Body of pancreas (tissue), 4 donors: ENCODE data around the gene CARD11.

Source experiments
- CTCF ChIP-seq, 7 experiments: fragments of 450-650 bp in 4 of 7; fragments of 200-600 bp in 3 of 7; sonication (generic) in 3 of 7; IDR thresholded peaks; one replicate each; pipeline ENCODE4 v1.5.1; 2016 to 2019; ENCODE audit warnings: antibody characterized with exemption in 7 of 7
- POLR2A ChIP-seq, 3 donors: fragments of 450-650 bp; IDR thresholded peaks; one replicate each; pipeline ENCODE4 v1.6.1; 2016; ENCODE audit warnings: antibody characterized with exemption in 3 of 3, mild to moderate bottlenecking in 2 of 3

GRCh38 chr7:2982831-2983230 is 60.8 kb downstream of the CARD11 start:
- no peak for TF ChIP-seq POLR2A (IDR thresholded peaks at IDR 0.05)
- TF ChIP-seq CTCF (IDR thresholded peaks at IDR 0.05) = no peak
